LHCN-M2 (cell line): ENCODE results near the gene RPL35. TPM values are rescaled to one million over a fixed set of nuclear protein-coding genes. Genes with fewer than 3 reads are reported as not detected.

Experiments
- DNase-seq: peaks from one replicate; pipeline ENCODE4 v3.0.0-alpha.2; 2012; ENCODE audit warnings: low read depth
- polyA plus RNA-seq: library from polyadenylated mRNA; unstranded; fragments of >200 nt; gene quantifications from one replicate; pipeline ENCODE4 v1.2.1, GENCODE V29; 2012; ENCODE audit warnings: missing spikeins
- total RNA-seq: library from RNA; depleted of rRNA; stranded (reverse); fragments of >200 nt; gene quantifications from 2 replicates; pipeline ENCODE4 v1.2.3, GENCODE V29; 2014; rRNA removed

Gene RPL35
- 2,204 and 2,858 TPM in 2 replicates for total RNA-seq
- polyA plus RNA-seq: 3,257 TPM

DNA sequence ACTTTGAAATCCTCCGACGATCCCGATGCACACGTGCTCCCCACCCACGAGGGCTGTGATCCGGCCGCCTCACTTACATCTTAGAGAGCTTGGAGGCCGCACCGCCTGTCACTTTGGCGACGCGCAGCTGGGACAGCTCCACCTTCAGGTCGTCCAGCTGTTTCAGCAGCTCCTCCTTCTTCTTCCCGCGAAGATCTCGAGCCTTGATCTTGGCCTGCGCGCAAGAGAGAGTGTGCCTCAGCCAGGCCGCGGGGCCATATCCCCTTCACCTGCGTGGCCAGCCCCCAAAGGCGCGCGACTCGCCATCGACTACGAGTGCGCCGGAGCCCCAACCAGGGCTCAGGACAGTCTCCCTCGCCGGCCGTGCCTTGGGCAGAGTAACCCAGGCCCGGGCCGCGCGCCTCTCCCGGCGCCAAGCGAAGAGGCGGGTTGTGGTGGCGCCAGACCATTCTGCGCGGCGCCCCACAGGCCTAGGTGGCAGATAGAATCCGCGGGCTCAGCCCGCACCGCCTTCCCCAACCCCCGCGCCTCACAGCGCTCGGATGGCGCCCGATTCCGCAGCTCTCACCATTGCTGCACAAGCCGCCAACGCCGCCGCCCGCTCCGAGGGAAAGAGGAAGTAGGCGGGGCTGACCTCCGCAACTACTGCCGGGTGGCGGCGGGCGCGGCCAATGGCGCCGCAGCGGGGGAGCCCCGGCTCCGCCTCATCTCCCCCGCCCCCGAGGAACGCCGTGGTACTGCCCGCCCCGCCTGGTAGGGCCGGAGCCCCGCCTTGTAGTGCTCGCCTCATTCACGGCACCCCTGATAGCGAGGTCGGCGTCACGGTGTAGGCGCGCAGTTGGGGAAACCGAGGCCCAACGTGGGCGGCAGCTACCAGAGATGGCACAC lies at the start of gene RPL35, which contains the start of gene ARPC5L:
TSS of gene RPL35 (minus strand) at position 616 of the 888 bp plus-strand sequence. CDS start at position 571, 45 bp downstream.
TSS of gene ARPC5L (plus strand) at position 789 of the 888 bp plus-strand sequence. CDS start 7,161 bp downstream, outside the sequence.
- peak; percentile 90 for DNase-seq

DNA sequence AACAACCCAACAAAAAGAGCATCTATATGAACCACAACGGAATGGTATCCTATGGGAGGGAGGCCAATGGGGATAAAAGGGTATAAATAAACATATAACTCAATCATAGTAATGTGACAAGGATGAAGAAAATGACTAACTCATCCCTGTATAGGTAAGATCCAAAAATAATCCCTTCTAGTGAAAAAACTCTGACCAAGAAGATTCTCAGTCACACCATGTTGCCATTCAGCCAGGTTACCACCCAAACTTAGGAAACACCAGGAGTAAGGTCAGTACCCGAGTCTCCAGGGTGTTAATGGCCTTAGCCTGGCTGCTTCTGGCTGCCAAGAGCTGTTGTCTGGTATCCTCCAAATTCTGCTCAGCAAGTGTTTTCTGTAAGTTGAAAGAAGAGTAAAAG lies 46.3 kb upstream of the RPL35 start:
- no peak for DNase-seq

DNA sequence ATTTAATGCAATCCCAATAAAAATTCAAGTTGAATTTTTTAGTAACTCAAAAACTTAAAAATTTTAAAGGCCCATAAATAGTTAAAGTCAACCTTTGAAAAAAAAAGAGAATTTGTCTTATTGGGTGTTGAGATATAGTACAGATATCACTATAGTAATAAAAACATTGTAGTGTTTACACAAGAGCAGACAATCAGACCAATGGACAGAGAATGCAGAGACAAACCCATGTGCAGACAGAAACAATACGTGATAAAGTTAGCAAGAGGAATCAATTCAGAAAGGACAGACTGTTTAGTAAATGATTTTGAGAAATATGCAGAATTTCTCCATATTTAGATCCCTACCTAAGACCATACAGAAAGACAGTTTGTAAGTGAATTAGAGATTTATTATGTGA lies 45.2 kb upstream of the RPL35 start:
- no peak for DNase-seq

DNA sequence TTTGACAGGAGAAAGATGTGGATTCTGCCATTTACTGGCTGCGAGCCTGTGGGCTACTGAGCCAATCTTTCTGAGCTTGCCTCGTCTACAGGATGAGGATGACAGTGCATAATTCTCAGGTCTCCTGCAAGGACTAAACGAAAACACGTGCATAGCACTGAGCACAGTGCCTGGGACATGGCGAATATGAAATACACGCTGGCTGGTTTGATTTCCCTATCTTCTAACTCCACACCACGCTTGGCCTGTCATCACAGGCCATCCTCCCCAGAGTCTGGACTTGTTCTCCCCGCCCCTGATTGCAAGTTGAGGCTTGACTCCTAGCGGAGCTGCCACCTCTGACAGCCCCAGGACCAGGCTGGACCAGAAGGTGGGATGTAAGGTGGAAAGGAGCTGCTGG lies 38.1 kb upstream of the RPL35 start:
- DNase-seq: no peak

- peak; percentile 73 for DNase-seq
Measured at GRCh38 chr9:124897570-124898460, 36.1 kb upstream of the RPL35 start.

- DNase-seq: peak; percentile 44
Measured at GRCh38 chr9:124894741-124895170, 33.0 kb upstream of the RPL35 start.

DNA sequence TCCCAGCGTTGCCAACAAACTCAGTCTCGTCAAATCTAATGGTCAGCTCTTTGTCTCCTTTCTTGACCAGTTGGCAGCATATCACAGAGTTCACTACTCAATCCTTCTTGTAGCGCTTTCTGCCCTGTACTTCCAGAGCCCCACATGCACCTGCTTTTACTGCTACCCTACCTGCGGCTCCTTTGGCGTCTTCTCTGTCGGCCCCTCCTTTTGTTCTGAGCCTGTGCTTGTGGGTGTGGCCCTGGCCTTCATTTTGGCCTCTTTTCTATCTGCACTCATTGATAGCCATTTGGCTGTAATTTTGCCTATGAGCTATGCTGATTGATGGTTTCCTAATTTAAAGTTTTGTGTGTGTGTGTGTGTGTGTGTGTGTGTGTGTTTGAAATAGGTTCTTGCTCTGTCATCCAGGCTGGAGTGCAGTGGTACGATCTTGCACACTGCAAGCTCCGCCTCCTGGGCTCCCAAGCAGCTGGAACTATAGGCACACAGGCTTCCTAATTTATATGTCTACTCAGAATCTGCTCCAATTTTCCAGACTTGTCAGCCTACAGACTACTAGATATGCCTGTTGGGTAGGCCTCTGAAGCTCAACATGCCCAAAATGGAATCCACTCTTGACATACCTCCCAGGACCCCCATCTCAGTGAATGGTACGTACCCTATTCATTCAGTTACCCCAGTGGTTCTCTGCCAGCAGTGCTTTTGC lies 32.4 kb upstream of the RPL35 start:
- no peak for DNase-seq

GRCh38 chr9:124890179-124890578 lies 28.4 kb upstream of the RPL35 start:
- no peak for DNase-seq

DNA sequence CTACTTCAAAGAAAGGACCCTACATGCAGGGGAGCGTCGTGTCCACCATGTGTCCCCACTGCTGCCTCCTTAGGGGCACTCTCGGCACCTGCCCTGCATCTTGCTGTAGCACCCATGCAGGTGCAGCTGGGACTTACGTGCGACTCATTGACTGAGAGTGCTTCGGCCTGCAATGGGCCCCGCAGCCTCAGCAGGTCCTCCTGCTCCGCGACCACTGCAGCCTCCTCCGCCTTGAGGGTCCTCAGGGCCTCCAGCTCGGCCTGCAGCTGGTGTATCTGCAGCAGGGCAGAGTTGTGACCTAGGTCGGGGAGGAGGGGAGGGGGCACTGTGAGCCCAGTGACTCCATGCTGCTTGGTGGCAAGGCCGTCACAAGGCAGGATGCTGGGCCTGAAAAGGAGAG lies 27.2 kb upstream of the RPL35 start:
- DNase-seq: no peak

- DNase-seq: no peak
Measured at GRCh38 chr9:124887832-124888231, 26.1 kb upstream of the RPL35 start.

DNA sequence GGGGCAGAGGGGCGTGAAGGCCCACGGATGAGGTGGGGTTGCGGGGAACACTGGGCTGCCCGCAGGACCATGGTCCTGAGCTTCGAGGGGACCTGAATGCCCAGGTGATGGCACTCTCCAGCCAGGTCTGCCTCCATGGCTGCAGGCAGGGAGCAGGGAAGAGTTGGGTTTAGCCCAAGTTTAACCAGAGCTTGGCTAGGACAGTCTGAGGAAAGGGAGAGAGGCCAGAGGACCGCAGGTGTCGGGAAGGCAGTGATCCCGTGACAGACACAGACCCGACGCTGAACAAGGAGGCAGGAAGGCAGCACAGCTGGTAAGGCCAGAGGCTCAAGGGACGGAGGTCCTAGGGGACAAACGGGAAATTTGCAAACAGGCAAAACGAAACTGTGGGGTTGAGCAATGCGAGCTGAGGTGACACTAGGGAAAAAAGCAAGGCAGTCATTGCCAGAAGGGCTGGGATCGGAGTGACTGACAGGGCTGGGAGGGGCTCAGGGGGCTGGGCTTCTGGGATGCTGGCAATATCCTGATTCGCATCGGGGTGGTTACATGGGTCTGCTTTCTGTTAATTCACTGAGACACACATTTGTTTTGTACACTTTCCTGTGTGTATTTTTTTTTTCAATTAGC lies 25.2 kb upstream of the RPL35 start:
- DNase-seq: no peak

GRCh38 chr9:124886461-124886860 lies 24.7 kb upstream of the RPL35 start:
- no peak for DNase-seq

DNA sequence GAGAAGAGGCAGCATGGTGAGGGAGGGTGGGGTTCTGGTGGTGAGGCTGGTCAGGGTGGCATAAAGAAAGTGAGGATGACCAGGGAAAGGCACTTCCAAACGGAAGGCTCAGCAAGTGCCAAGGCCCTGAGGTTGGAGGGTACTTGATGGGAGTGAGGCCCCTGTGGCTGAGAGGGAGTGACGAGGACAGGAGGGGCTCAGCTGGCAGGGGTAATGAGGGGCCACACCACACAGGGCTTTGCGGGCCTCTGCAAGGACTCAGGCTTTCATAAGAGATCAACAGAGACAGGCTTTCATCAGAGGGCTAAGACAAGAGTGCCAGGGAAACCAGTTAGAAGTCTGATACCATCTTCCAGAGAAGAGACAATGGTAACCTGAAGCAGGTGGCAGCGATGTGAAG lies 23.8 kb upstream of the RPL35 start:
- DNase-seq: no peak

- peak; percentile 55 for DNase-seq
Measured at GRCh38 chr9:124884376-124884775, 22.6 kb upstream of the RPL35 start.

GRCh38 chr9:124882231-124882630 lies 20.5 kb upstream of the RPL35 start:
- DNase-seq: no peak

DNA sequence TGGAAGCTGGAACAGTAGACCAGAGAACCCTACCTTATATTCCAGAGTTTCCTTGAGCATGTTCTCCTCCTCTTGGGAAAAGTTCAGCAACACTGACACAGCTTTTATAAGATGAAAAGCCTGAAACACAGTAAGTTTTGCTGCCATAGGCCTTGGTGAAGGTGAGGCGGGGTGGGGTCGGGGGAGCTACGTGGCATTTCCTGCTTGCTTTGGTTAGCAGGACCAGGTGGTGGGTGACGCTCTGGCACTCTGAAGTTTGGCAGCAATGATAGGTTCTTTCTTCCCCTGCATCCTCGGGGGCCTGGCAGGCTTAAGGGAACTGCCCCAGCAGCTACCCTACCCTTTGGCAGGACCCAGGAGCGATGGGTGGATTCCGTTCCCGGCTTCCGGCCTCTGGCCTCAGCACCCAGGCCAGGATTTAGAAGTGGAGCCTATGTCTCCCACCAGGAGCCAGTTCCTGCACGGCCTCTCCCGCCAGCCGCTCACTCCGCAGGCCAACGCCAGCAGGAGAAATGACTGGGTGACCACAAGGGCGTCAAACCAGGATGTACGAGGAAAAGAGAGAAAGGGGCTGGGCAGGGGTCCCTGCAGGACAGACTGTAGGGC lies 19.5 kb upstream of the RPL35 start:
- DNase-seq: no peak

DNA sequence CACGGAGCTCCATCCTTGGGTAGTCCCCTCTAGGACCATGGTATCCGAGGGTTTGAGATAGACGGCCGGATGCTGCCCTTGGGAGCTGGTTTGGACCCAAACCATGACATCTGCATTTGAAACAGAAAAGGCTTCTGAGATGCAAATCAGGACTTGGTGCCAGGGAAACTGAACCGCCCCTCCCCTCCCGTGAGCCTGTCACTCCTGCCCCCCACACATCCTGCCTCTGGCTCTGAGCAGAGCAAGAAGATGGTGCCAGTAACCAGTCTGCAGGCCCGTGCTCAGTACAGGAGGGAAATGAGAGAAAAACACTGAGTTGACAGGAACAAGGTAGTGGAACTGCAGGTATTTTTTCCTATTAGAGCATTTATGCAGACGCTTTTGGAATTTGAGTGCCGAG lies 18.7 kb upstream of the RPL35 start:
- DNase-seq: no peak

GRCh38 chr9:124879226-124879625 lies 17.5 kb upstream of the RPL35 start:
- DNase-seq: no peak

DNA sequence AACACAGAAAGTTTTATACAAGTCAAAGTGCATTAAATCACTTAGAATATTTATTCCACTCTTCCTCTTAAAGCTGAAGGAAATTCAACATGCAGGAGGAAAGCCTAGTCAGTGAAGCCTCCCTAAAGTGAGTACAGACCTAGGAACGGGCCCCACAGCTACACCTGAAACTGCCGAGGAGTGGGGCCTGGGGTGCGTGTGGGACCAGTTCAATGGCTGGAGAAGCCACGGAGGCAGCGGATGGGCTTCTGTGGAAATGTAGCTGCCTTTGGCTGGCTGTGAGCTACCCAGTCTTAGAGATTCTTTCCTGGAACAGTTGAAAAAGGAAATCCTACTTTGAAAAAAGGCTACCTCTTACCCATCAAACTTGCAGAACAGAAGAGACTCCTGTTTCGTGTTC lies 16.8 kb upstream of the RPL35 start:
- no peak for DNase-seq

GRCh38 chr9:124878021-124878420 lies 16.3 kb upstream of the RPL35 start:
- no peak for DNase-seq
